ENCODE data around the gene STAT3.

- TF ChIP-seq MAX (IDR thresholded peaks at IDR 0.05; ENCODE audit: low read depth, low read length) = no peak
- no peak for TF ChIP-seq CTCF (IDR thresholded peaks at IDR 0.05; ENCODE audit: low read depth, low read length)
These were observed 79.1 kb downstream of the STAT3 start for GRCh38 chr17:42309142-42309541.
